ENCODE measurements around the gene MMD.
"Not testable (repeated sequence)": the region's sequence is repeated elsewhere in the genome, so short reads cannot be mapped to it uniquely, and the experiment has no call there.

The MMD gene

DNA sequence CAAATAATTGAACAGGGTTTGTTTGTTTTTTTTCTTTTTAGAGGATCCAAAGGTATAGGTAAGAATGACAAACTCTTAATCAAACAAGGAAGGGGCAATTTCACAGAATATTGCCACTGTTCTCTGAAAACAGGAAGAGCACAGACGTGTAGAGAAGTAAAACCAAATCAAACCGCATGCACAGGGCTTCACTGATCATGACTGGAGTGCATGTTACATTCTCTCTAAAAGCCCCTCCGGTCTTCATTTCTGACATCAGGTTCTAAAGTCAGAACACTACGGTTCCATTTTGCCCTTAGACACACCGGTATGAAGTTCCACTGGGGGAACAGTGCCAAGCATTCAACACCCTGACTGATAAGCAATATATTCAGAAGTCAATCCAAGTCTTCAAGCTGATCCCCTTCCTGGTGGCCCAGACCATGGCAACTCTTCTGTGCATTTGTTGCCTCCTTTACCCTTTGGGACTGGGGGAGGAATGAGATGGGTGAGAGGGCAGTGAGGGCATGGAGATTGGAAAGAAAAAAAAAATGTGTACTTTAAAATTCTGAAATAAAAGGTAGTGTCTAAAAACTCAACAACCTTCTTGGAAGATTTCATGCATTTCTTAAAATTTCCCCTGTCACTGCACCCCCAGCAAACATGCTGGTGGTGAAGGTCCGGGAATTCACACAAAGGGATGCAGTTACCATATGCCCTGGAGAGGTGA, 1.4 kb downstream of the MMD start:
- no peak for DNase-seq (ENCODE audit: low read depth)

- DNase-seq (ENCODE audit: low read depth): no peak
These were observed 3.0 kb downstream of the MMD start for GRCh38 chr17:55418369-55419268.

DNA sequence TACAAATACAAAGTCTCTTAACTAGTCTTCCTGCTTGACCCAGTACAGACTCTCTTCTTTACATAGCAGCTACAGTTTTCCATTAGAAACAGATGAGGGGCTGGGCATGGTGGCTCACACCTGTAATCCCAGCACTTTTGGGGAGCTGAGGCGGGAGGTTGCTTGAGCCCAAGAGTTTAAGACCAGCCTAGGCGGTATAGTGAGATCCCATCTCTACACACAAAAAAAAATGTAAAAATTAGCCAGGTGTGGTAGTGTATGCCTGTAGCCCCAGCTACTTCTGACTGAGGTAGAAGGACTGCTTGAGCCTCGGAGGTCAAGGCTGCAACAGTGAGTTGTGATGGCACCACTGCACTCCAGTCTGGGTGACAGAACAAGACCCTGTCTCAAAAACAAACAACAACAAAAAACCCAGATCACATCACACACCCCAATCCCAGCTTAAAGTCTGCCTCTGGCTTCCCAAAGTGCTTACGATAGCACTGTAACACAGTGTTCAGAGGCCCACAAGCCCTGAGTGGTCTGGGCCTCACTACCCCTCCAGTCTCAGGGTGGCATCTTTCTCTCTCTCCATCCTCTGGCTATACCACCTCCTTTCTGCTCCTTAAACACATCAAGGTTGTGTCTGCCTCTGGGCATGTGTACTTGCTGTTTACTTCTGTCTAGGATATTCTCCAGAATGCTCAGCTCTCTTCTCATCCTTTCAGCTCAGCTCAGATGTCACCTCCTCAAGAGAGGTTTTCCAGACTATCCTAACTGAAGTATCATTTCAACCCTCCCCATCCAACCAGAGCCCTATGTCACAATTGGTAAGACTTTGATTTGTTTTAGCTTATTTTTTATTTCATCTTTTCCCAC, 4.0 kb downstream of the MMD start:
- DNase-seq (ENCODE audit: low read depth): no peak

DNA sequence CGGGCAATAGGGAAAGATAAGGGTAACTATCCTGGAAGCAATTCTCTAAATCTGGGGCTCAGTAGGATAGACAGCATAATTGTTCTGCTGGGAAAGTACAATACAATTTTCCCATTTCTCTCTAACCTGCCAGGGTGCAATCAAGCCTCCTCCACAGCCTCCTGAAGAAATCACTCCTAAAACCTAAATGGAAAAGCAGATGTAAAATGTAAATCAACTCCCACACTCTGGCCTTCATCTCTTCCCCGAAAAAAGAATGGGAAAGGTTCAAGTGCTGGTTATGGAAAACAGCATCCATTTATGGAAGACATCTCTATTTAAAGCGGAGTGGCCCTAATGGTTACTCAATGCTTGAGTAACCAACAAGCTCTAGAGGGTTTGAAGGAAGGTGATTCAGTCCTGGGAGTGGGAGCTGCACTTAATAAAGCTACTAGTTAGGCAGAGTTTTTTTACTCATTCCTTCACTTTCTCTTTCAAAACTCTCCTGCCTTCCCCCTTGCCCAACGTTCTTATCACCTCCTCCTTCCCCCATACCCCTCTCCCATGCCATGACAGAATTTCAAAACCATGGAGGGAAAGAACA, 5.1 kb downstream of the MMD start:
- DNase-seq (ENCODE audit: low read depth): no peak

DNA sequence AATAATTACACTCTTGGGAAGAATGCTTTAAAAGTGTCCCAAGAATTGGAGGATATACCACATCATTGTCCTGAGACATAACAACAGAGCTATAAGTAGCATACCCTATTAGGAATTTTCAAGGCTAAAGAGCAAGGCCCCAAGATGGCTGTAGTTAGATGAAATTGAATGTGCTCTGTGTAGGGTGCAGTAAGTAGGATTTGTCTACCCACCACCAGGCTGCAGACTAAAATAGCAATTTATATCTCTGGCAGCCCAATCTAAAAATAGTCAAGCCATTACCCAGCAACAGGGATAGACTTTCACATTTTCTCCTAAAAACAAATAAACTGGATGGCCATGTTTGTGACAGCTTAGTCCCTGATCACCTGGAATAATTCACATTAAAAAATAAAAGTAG, 5.6 kb downstream of the MMD start:
- DNase-seq (ENCODE audit: low read depth): no peak

- no peak for DNase-seq (ENCODE audit: low read depth)
These were observed 6.7 kb downstream of the MMD start for GRCh38 chr17:55414983-55415382.

DNA sequence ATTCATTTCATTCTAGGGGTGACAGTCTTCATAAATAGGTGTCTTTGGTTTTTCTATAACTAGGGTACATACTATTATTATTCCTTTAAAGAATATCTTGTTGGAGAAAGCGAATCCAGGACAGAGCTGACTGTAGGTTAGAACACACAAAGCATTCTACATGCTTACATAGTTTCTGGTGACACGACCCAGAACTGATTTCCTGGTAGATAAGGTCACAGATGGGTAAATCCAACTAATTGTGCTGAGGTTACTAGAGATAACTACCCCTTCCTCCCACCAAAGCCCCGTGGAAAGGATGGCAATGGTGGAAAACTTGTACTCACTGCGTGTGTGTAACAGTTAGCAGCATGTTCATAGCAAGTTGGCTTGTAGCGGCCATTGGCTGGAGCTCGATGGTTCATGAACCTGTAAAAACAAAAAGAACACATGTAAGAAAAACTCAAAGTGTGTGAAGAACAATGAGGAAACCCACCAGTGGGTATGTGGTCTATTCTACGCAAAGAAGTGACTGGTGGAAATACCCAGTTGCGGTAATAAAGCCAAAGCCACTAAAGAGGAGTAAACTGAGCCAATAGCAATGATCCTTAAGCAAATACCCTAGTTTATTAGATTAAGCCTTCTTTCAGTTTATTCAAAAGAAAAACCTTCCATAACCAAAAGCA, 7.7 kb downstream of the MMD start:
- no peak for DNase-seq (ENCODE audit: low read depth)

GRCh38 chr17:55411463-55411855, 10.2 kb downstream of the MMD start:
- no peak for DNase-seq (ENCODE audit: low read depth)

DNA sequence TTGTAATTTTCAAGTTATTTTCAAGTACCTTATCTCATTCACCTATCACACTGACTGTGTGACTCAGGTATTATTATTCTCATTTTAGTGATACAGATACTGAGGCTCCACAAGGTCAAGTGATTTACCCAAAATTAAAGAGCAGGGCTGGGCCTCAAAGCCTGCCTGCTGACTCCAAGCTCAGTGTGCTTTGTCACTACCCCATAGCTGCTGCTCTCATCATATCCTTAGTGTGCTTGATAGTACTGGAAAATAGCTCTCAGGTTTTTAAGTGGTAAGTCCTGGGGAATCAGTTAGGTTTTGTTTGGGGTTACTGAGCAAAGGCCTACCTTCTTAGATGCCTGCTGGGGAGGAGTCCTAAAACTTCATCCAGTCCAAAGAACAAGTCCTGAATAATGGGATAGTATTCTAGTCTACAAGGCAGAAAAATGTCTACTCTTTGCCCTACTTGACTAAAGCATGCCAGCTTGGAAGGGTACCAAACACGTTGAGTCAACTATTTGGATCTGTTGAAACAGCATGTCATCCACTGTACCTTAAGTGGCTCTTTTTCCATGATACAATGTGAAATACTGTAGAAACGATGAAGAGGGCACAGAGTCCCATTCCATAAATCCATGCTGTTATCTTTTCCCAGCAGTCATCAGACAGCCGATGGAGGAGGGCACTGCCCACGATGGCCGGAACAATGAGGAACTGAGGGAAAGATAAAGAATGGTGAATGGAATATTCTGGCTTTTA, 10.7 kb downstream of the MMD start:
- no peak for DNase-seq (ENCODE audit: low read depth)

DNA sequence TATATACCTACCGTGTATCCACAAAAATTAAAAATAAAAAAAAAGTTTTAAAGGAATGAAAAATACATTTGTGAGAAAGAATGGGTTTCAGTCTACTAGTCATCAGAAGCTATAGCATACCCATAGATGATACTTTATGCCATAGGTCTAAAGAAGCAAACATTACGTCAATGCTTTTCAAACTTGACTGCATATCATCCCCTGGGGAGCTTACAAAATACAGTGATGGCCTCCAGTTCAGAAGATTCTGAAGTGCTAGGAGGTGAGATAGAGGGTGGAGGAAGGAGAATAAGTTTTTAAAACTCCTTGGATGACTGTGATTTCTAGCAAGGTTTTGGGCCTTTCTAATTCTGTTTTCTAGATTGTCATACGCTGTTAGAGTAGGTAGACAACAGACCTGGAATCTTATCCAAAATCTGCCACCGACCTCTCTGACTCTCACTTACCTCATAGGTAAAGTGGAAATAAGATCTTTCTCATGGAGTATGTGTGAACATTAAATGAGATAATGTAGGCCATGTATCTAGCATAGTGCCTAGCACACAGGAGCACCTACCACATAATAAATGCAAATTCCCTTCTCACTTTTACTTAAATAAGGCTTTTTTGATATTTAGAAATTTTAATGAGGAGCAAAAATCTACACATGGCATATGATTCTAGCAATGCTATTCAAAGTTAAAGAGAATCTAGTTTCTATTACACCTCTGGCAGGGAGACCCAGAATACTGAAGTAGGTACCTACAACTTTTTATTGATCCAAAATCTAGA, 12.4 kb downstream of the MMD start:
- no peak for DNase-seq (ENCODE audit: low read depth)

GRCh38 chr17:55407641-55408566, 13.7 kb downstream of the MMD start:
- no peak for DNase-seq (ENCODE audit: low read depth)

DNA sequence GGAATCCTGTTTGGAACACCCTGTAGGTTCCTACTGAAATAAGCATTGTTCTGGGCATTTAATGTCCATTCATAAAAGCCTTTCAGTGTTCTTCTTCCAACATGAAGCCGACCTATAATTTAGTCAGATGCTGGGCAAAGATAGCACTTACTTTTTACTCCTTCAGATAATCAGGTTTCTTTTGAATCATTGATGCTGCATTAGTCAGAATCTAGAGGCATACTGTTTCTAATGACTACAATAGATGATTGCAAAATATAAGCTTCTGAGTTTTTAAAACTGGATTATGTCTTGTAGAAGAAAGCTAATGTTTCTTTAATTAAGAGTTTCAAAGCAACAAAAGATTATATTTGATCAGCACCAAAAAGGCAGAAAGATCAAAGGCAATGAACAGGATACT, 16.0 kb downstream of the MMD start:
- DNase-seq (ENCODE audit: low read depth): no peak

DNA sequence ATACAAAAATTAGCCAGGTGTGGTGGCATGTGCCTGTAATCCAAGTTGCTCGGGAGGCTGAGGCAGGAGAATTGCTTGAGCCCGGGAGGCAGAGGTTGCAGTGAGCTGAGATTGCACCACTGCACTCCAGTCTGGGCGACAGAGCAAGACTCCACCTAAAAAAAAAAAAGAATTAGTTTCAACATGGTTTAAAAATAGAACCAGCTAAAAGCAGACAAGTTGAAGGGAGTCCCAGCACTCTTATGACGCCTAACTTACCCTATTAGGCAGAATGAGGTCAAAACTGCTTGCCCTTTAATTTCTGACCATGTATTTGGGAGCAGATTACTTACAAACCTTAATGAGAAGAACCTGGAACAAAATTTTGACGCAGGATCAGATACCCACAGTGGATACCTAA, 17.4 kb downstream of the MMD start:
- DNase-seq (ENCODE audit: low read depth): not testable (repeated sequence)

DNA sequence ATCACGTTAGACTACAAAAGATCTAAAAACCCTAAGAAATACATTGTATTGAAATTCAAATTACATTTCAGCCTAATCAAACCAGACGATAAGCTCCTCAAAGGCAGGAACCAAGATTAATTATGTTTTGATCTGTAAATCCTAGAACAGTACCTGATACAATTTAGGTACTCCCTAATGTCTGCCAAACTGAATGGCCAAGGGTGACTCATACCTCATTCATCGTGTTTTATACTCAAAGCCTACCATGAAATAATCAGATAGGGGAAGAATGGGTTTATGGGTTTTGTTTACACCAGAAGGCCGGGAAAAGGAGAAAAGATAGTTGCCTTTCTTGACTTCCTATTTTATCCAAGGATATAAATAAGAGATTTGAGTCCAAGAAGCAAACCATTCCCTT, 19.3 kb downstream of the MMD start:
- DNase-seq (ENCODE audit: low read depth): no peak

- no peak for DNase-seq (ENCODE audit: low read depth)
These were observed 22.9 kb downstream of the MMD start for GRCh38 chr17:55398689-55399088.

DNA sequence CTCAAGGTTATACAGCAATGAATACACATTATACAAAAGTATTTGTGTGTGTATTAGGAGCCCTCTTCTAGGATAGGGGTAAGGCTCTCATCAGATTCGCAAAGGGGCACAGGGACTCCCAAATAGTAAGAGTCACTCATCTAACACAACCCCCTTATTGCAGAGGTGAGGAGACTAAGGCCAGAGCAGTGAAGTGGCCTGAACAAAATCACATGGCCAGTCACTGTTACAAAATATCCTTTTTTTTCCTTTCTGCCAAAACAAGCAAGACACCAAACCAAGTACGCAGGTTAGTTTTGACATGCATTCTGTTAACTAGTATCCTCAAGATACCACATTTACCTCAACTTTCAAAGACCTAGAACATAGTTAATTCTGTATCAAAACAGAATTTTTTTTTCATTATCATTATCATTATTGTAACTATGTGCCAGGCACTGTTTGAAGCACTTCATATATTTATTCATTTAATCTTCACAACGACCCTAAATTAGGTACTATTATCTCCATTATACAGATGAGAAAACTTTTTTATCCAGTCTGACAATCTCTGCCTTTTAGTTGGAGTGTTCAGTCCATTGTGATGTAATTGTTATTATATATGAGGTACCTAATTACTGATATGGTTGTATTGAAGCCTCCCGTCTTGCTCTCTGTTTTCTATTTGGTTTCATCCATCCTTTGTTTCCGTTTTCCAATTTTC, 25.7 kb downstream of the MMD start:
- DNase-seq (ENCODE audit: low read depth): no peak

DNA sequence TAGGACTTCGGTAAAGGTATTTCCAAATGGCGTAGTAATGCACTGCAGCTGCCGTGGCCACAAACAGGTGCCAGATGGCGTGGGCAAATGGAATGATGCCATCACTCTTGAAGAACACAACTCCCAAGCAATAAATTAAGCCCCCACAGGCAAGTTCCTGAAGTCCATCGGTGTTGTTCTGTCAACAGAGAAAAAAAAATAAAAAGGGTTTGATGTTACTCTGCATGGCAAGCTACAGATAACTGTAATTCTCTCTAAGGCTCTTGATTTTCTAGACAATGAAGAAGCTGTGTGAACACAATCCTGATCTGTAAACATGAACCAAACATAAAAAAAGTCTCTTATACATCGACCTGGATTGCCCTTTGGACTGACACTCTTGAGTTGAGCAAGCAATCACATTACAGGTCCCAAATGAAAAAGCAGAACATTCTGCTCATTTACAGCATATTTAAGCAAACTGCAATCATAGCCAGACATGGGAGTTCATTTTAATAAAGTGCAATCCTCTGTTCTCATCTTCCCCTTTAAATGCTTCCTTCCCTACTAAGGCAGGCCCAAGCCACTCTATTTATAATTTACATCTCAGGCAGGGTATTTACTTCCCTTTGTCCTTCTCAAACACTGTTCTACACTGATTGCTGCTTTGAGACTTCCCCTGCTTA, 27.1 kb downstream of the MMD start:
- no peak for DNase-seq (ENCODE audit: low read depth)
